Stimulated activated CD4-positive, alpha-beta T cell treated with anti-CD3 and anti-CD28 coated beads, Interleukin-1b, Interleukin-23, amount 100 ng/mL, for 1 hour (primary cell): ENCODE results near the gene STON2.

ENCODE experiments used
- DNase-seq, 2 donors: peaks; one replicate each; pipeline ENCODE4 v3.0.0-alpha.2; 2020; ENCODE audit warnings: low read depth in 2 of 2

STON2 gene

GRCh38 chr14:81222691-81223090 lies 177.4 kb downstream of the STON2 start:
- no peak for DNase-seq

- no peak for DNase-seq
Observed at GRCh38 chr14:81222126-81222525, 178.0 kb downstream of the STON2 start.

DNA sequence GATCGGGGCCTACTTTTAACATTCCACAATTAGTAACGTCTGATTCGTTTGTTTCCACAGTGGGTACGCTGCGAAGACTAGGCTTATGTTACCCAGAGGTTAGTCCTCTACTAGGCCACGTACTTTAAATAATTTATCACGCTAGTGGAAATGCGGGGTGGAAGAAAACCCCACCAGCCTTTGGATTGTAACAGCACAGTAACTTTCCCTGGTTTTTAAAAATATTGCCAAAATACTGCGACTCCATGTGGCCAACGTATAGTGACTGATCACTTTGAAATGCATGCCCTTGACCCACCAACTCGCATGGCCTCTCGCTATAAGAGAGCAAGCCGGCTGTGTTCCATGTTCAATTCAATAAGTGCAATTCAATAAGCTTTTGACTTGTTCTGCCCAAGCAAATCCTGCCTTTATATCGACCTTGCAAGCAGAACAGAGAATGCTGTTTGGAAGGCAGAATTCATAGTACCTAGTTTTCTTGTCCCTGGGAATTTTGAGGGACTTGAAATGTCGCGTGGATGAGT lies 178.5 kb downstream of the STON2 start:
- DNase-seq = no peak

GRCh38 chr14:81220830-81221578 lies 179.1 kb downstream of the STON2 start, which contains the start of gene GTF2A1:
Gene GTF2A1 (minus strand): TSS chr14:81220959. CDS start chr14:81220518, 441 bp downstream.
- DNase-seq = peak; percentile 87 to 95

- DNase-seq = no peak
Observed at GRCh38 chr14:81220580-81220829, 179.6 kb downstream of the STON2 start.

DNA sequence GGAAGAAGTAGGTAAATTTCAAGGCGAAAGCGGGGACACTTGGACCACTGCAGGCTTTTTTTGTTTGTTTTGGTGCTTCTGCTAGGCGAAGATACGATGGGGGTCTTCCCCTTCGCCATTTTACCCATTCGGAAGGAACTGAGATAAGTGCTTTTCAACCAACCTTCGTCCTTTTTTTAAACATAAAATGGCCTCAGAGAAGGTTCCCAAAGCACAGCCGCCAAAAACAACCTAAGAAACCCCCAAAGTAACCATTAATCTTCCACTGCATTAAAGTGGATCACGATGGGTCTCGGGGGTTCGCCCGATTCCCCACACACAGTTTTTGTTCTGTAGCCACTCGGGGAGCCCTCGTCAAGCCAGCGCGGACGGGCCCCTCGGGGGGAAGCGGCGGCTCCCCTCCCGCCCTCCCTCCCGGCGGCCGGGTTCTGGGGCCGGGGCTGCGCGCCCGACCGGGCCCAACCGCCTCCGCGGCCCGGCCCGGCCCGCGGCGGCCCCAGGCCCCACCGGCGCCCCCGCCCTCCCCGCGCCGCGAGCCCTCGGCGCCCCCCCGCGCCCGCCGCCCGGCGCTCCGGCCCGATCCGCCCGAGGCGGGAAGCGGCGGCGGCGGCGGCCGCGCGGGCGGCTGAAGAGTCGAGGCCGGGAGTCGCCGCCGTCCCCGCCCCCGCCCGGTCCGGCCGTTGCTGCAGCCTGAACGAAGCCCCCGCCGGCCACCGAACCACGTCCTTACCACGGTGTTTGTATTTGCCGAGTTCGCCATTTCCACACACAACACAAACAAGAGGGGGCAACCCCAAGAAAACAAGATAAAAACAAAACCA lies 180.2 kb downstream of the STON2 start:
- peak in 1 of 2 donors; percentile 22 for DNase-seq

GRCh38 chr14:81219210-81219758 lies 180.8 kb downstream of the STON2 start:
- peak; percentile 60 to 73 for DNase-seq

GRCh38 chr14:81211844-81212243 lies 188.3 kb downstream of the STON2 start:
- DNase-seq = no peak
